ENCODE data around the gene PARD3. TPM values are rescaled to one million over a fixed set of nuclear protein-coding genes. Genes with fewer than 3 reads are reported as not detected.
"Not testable (repeated sequence)": the region's sequence is repeated elsewhere in the genome, so short reads cannot be mapped to it uniquely, and the experiment has no call there.

The PARD3 gene
- total RNA-seq, 1 donor from 2014 or later: 68.5 TPM

- DNase-seq (ENCODE audit: low read depth): no peak
Measured at GRCh38 chr10:34717429-34717828, 97.7 kb downstream of the PARD3 start.

DNA sequence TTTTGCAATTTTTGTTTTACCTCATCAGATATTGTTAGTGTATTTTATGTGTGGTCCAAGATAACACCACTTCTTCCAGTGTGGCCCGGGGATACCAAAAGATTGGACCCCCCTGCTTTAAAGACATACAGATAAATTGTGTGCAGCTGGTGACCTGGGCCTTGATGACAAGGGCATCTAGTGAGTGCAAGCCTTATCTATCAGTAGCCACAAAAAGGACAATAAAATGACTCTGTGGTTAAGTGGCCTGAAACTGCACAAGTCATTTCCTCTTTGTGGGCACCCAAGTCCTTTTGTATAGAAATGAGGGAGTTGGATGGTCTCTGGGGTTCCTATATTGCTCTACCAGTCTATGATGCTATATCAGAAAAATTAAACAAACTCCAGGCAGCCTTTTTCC lies 98.1 kb downstream of the PARD3 start:
- no peak for DNase-seq (ENCODE audit: low read depth)

DNA sequence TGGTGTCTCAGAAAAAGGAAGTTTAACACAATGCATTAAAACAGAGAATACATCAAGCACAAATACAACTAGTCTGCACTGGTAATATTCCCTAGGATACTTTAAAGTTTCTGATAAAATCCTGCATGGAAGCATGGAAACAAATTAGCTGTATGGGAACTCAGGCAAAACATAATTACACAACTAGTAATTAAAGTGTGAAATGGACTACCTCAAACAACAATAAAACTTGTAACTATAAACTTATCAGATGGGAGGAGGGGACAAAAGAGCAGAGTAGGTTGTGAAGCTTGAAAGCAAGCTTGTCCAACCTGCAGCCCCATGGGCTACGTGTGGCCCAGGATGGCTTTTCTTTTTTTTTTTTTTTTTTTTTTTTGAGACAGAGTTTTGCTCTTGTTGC lies 98.9 kb downstream of the PARD3 start:
- DNase-seq (ENCODE audit: low read depth): no peak

- DNase-seq (ENCODE audit: low read depth): no peak
Measured at GRCh38 chr10:34715511-34716187, 99.4 kb downstream of the PARD3 start.

DNA sequence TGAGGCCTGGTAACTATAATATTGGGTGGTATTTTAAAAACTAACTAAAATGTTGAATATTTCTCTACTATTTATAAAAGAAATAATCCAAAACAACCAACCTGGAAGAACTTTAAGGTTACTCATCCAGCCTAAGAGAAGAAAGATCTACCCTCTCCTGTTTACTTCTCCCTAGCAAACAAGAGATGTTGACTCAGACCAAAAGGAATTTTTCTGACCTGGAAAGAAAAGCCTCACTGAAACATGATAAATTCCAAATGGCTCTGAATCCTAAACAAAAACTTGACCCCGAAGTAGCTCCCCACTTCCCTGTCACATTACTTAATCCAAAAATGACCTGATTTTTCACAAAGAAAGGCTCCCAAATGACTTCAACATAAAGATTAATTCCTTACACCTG lies 101.2 kb downstream of the PARD3 start:
- no peak for DNase-seq (ENCODE audit: low read depth)

GRCh38 chr10:34711500-34711899 lies 103.6 kb downstream of the PARD3 start:
- DNase-seq (ENCODE audit: low read depth): no peak

DNA sequence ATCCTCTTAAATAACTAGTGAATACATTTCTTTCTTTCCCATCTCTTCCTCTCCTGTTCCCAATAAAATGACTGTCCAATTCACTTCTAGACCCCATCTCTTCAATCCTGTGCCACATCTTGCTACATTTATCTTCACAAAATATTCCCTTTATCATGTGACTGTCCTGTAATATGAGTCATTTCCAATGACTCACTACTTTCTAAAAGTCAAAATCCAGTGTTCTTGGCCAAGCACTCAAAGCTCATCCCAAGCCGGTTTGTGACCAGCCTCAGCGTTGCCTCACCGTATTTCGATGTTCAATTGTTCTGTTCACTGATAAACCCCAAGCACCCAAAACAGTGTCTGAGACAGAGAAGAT lies 104.7 kb downstream of the PARD3 start:
- peak; percentile 40 for DNase-seq (ENCODE audit: low read depth)

DNA sequence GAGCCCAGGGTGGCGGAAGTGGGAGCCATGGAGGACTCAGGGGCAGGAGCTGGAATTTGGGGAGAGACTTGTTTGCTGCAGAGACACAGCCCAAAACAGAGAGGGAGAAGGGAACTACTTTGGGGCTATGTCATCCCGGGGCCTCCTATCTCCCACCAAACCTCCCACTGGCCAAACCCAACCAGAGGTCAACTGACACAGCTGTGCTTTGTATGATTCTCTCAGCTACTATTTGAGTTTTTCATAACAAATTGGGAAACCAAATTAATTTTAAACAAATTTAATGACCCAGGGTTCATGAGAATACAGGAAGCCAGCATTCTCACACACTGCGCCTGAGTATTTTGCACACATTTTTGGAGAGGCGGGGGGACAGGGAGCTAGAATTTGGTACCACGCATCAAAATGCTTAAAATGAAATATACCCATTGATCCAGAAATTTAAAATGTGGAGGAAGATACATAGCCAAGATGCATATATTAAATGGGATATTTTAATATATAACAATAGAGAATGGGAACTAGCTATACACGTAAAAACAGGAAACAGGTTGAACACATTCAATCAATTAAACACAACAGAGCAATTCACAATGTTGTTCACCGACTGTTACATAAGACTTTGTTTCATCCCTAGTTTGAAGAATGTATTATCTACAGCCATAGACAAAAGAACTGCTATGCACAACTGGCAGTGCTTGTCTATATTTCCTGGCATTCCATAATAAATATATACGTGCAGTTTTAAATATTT lies 105.3 kb downstream of the PARD3 start:
- DNase-seq (ENCODE audit: low read depth): no peak

GRCh38 chr10:34707656-34708055 lies 107.4 kb downstream of the PARD3 start:
- DNase-seq (ENCODE audit: low read depth): no peak

- not testable (repeated sequence) for DNase-seq (ENCODE audit: low read depth)
Measured at GRCh38 chr10:34706992-34707391, 108.1 kb downstream of the PARD3 start.

- DNase-seq (ENCODE audit: low read depth): no peak
Measured at GRCh38 chr10:34706147-34706546, 108.9 kb downstream of the PARD3 start.

GRCh38 chr10:34705563-34705962 lies 109.5 kb downstream of the PARD3 start:
- DNase-seq (ENCODE audit: low read depth): peak; percentile 89

DNA sequence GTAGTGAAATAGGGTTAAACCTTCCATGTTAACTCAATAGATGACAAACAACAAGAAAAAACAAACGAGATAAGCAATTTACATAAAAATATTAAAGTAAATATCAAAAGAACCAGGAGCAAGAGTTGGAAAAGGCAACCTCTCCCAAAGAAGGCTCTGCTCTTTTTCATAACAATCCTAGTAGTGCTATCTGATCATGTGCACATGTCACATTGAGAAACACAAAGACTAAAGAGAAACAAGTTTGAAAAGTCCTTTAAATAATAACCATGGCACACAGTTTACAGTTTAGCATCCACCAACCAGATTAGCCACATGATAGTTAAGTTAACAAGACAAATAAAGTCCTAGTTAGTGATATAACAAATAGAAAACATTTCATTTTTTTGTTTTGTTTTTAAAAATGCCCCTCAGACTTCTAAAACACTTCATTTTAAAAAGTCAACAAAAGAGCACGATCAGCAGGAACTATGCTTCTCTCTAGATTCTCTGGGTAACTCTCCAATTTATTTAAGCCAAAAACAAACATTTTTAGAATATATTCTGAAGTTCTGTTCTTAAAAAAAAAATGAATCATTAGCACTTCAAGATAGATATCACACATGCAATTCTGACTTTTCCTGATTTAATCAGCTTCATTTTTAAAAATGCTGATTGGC lies 110.4 kb downstream of the PARD3 start:
- DNase-seq (ENCODE audit: low read depth): no peak

- no peak for DNase-seq (ENCODE audit: low read depth)
Measured at GRCh38 chr10:34702982-34703381, 112.1 kb downstream of the PARD3 start.

DNA sequence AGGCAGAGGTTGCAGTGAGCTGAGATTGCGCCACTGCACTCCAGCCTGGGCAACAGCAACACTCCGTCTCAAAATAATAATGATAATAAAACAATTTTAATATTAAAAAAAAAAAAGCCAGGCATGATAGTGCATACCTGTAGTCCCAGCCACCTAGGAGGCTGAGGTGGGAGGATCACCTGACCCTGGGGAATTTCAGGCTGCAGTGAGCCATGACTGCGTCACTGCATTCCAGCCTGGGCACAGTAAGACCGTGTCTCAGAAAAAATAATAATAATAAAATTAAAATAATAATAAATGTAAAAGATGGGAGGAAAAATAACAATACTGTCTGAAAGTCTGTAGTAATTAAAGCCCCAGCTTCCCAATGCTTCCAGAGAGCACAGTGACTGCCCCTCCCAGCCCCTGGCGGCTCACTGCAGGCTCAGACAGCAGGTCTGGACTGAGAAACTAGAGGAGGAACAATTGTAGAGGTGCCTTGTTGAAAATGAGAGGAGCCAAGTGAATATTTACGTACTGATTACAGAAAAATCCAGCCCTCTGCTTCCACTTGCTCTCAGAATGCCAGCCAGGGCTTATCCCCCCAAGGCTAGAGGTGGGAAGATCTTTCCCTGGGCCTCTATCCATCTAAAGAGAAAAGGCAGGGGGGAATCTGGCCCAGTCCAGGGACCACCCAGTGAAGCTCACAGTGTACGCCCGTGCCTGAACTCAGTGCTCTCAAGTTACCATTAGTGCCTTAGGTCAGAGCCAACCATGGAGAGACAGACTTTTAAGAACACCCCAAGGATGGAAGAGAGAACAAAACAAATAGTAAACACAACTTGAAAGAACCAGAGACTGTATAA lies 112.8 kb downstream of the PARD3 start:
- DNase-seq (ENCODE audit: low read depth): no peak

- DNase-seq (ENCODE audit: low read depth): no peak
Measured at GRCh38 chr10:34701194-34701593, 113.9 kb downstream of the PARD3 start.

DNA sequence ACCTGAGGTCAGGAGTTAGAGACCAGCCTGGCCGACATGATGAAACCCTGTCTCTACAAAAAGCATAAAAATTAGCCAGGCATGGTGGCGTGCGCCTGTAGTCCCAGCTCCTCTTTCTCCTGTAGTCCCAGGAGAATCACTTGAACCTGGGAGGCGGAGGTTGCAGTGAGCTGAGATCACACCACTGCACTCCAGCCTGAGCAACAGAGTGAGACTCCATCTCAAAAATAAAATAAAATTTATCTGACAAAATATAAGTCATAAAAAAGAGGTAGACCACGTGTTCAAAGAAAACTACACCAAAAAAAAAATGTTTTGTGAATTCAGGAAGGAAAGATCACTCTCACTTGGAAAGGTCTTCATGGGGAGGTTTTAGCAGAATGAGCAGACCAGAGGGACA lies 114.3 kb downstream of the PARD3 start:
- not testable (repeated sequence) for DNase-seq (ENCODE audit: low read depth)

GRCh38 chr10:34699904-34700517 lies 115.1 kb downstream of the PARD3 start:
- no peak for DNase-seq (ENCODE audit: low read depth)

GRCh38 chr10:34698979-34699378 lies 116.1 kb downstream of the PARD3 start:
- DNase-seq (ENCODE audit: low read depth): peak; percentile 74

DNA sequence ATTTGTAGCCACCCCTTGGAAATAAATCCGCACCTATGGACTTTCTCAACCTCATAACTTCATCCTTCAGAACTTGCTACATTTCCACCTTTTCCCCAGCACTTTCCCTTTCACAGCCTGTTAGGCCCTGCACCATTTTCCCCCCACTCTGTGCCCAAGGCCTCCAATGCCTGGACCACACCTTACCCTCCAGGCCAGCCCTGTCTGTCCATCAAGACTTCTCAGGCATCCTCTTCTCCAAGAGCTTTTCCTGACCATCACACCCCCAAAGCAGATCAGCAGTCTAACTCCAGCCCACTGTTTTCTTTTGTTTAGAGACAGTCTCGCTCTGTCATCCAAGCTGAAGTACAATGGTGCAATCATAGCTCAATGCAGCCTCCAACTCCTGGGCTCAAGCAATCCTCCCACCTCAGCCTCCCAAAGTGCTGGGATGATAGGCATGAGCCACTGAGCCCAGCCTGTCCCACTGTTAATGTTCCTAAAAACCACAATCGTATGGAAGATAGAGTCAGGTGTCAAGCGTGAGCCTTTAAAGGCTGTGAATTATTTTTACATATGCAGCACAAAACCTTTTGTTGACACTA lies 116.8 kb downstream of the PARD3 start:
- DNase-seq (ENCODE audit: low read depth): no peak
